Prostate gland (tissue), 2 donors: ENCODE data around the gene ATP10B.

Experiments used
- CTCF ChIP-seq, 4 experiments: fragments of 200-600 bp in 2 of 4; fragments of 450-650 bp in 2 of 4; sonication (generic) in 2 of 4; IDR thresholded peaks; 1 replicate in 3 of 4; 2 replicates in 1 of 4; pipeline ENCODE4 v1.5.1; 2016 to 2019; ENCODE audit warnings: antibody characterized with exemption in 4 of 4, mild to moderate bottlenecking in 2 of 4, moderate library complexity in 2 of 4
- POLR2A ChIP-seq: fragments of 450-650 bp; IDR thresholded peaks from one replicate; pipeline ENCODE4 v1.6.1; 2016; ENCODE audit warnings: antibody characterized with exemption, mild to moderate bottlenecking

GRCh38 chr5:160567031-160567705 is 284.8 kb downstream of the ATP10B start:
- TF ChIP-seq POLR2A (no peak), CTCF (IDR thresholded peaks at IDR 0.05) (no peak)
